GM21423 (cell line): ENCODE measurements around the gene CACNA1D.
A peak's percentile ranks its signal among the peaks of the same experiment; 100 is the strongest.

Experiments used
- ATAC-seq: cut with Tn5 transposase; IDR thresholded peaks from one replicate; pipeline ENCODE4 v1.9.1; 2021; ENCODE audit warnings: mild to moderate bottlenecking, moderate library complexity; ENCODE audit not compliant: unreplicated experiment

CACNA1D gene

DNA sequence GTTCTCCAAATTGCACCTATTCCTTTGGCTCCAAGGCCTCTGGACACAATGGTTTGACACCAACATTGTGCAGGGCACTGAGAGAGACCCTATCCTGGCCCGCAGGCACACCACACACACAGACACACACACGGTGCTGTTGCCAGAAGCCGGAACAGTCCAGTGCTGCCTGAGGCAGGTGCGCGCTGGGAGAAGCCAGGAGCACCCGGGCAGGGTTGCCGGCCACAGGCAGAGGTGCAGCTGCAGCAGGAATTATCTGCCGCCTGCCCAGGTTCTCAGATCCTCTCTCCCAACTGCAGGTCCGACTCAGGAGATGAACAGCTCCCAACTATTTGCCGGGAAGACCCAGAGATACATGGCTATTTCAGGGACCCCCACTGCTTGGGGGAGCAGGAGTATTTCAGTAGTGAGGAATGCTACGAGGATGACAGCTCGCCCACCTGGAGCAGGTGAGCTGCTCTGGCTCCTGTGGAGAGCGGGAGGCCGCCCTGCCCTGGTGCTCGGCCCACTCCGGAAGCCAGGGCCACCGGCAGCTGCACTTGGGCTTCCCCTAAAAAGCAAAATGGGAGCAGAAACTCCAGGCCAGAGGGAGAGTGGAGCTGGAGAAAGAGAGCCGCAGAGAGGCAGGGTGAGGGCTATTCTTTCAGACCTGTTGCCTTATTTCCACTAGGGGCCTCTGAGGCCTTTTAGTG lies 308.9 kb downstream of the CACNA1D start:
- ATAC-seq = no peak

- ATAC-seq = no peak
These were observed 309.6 kb downstream of the CACNA1D start for GRCh38 chr3:53803816-53804695.

- ATAC-seq = peak; percentile 56
These were observed 310.5 kb downstream of the CACNA1D start for GRCh38 chr3:53804697-53805462.

GRCh38 chr3:53805463-53806159 lies 311.2 kb downstream of the CACNA1D start:
- no peak for ATAC-seq

- peak; percentile 64 for ATAC-seq
These were observed 312.0 kb downstream of the CACNA1D start for GRCh38 chr3:53806182-53807116.

GRCh38 chr3:53807117-53807810 lies 312.9 kb downstream of the CACNA1D start:
- ATAC-seq = no peak

DNA sequence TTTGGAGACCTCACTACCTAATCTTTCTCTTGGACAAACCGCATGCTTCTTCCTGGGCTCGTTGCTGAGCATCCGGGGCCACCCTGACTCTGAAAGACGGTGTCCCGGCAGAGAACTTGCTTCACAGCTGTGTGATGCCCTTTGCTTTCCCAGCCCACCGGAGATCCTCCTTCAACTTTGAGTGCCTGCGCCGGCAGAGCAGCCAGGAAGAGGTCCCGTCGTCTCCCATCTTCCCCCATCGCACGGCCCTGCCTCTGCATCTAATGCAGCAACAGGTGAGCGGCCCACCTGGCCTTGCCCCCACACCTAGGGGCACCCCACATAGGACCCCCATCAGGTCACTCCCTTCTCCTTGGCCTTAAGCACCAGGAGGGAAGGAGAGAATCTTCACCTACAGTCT lies 314.1 kb downstream of the CACNA1D start:
- no peak for ATAC-seq

DNA sequence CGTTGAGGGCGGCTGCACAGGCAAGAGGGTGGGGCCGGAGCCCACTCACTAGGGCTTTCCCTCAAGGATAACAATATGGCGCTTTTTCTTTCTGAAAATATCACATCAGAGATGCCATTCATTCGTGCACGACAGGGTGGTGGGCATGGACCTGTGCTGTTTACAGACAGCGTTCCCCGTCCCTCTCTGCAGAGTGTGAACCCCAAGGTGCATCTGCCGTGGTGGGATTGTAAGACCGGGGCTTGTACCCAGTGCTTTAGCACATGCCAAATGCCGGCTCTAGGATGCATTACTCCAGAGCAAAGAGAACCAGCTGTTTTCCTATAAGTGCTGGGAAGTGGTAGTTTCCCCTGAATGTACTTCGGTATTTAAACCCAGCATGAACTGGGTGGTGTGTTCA lies 314.9 kb downstream of the CACNA1D start:
- ATAC-seq = no peak

DNA sequence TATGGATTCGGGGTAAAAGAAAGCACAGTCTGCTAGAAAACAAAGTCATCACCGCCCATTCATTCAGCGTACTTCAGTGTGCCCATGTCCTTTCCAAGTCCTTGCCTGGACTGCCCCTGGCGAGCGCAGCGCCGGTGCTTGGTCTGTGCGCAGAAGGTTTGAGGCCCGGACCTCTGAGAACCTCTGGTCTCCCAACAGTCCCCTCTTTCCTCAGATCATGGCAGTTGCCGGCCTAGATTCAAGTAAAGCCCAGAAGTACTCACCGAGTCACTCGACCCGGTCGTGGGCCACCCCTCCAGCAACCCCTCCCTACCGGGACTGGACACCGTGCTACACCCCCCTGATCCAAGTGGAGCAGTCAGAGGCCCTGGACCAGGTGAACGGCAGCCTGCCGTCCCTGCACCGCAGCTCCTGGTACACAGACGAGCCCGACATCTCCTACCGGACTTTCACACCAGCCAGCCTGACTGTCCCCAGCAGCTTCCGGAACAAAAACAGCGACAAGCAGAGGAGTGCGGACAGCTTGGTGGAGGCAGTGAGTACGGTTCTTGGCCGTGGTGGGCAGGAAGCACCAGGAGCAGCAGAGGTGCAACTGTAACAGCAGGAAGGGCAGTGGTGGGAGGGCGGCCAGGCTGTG lies 315.5 kb downstream of the CACNA1D start:
- no peak for ATAC-seq

DNA sequence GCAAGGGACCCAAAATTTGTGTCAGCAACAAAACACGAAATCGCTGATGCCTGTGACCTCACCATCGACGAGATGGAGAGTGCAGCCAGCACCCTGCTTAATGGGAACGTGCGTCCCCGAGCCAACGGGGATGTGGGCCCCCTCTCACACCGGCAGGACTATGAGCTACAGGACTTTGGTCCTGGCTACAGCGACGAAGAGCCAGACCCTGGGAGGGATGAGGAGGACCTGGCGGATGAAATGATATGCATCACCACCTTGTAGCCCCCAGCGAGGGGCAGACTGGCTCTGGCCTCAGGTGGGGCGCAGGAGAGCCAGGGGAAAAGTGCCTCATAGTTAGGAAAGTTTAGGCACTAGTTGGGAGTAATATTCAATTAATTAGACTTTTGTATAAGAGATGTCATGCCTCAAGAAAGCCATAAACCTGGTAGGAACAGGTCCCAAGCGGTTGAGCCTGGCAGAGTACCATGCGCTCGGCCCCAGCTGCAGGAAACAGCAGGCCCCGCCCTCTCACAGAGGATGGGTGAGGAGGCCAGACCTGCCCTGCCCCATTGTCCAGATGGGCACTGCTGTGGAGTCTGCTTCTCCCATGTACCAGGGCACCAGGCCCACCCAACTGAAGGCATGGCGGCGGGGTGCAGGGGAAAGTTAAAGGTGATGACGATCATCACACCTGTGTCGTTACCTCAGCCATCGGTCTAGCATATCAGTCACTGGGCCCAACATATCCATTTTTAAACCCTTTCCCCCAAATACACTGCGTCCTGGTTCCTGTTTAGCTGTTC lies 316.9 kb downstream of the CACNA1D start:
- ATAC-seq = no peak

GRCh38 chr3:53812434-53812833 lies 318.0 kb downstream of the CACNA1D start:
- ATAC-seq = no peak

- ATAC-seq = no peak
These were observed 318.8 kb downstream of the CACNA1D start for GRCh38 chr3:53813229-53813628.

DNA sequence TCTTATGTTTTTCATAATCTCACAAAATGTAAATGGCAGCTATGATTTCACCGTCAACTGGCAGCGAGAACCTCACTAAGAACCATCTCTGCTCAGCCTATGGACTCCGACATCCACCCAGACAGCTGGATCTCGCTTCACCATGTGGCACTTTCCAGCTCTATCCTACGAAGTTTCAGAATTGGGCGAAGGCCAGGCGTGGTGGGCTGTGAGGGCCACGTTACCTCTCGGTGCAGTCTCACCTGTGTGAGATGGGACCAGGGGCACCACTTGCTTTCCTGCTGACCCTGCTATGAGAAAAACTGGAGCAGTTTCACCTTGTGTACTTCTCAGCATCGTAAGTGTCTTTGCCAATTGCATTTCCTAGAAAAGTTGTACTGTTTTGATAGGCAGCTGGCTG lies 319.5 kb downstream of the CACNA1D start:
- no peak for ATAC-seq

DNA sequence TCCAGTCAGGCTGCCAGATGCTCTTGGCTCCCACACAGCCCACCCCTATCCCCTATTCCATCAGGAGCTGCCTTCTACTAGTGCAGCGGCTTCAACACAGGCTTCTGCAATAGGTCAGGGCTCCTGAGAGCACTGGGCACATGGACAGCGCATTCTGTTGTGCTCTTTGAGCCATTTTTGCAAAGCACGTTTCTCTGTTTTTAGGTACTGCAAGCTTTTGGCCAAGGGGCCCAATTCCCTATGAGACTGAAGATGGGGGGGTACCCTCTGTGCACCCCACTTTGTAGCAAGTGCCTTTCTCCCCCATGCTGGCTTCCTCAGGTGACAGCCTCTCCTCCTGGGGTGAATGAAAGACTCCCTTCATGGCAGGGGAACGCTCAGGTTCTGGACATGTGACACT lies 320.7 kb downstream of the CACNA1D start:
- ATAC-seq = no peak

- no peak for ATAC-seq
These were observed 321.2 kb downstream of the CACNA1D start for GRCh38 chr3:53815651-53816050.

- ATAC-seq = no peak
These were observed 322.0 kb downstream of the CACNA1D start for GRCh38 chr3:53816425-53816824.

GRCh38 chr3:53817211-53817610 lies 322.8 kb downstream of the CACNA1D start:
- ATAC-seq = no peak

DNA sequence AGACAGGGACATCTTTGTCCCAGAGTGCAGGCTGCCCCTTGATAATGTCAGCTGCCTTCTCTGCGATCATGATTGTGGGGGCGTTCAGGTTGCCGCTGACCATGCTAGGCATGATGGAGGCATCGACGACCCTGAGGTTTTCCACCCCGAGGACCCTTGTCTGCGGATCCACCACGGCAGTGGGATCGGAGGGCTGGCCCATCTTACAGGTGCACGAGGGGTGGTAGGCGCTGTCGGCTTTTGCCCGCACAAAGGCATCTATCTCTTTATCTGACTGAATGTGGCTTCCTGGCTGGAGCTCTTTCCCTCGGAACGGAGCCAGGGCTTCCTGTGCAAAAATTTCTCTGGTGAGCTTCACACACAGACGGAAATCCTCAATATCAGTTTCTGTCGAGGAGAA lies 323.4 kb downstream of the CACNA1D start:
- no peak for ATAC-seq
